SKM-1 (cell line): ENCODE measurements around the gene PHLDB3.

Experiments used
- DNase-seq: peaks from one replicate; lab custom pipeline; 2025; ENCODE audit not compliant: unreplicated experiment; lab: John Stamatoyannopoulos, UW

Gene PHLDB3

DNA sequence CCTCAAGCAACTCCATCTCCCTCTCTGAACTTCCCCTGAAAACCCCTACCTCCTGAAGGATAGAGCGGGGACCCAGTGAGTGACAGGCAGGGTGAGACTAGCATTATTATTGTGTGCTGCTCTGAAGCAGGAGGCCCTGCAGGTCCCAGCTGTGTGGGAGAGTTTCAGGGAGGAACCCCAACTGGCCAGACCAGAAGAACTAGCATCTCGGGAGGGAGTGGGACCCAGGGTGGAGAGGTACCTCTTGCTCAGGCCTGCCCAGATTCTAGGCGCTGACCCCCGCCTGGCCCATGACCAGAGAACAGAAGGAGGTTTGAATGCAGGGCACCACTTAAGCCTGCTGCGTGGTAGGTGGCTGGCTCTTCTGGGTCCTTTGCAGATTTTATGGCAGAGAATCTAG lies 33.5 kb downstream of the PHLDB3 start:
- DNase-seq = no peak

DNA sequence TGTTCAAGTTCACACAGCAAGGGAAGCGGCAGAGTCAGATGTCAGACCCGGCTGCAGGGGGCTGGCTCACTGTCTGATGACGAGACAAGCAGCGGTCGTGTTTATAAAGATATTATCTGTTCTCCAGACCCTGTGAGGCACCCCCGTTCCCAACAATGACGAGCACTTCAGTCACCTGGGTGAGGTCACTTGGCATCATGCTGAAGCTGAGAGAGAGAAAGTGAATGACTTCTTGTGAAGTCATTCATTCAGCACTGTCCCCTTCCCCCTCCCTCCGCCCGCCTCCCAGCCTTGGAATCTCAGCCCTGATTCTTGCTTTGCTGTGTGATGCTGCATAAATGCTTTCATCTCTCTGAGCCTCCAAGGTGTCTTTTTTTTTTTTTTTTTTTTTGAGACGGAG lies 34.3 kb downstream of the PHLDB3 start:
- no peak for DNase-seq

DNA sequence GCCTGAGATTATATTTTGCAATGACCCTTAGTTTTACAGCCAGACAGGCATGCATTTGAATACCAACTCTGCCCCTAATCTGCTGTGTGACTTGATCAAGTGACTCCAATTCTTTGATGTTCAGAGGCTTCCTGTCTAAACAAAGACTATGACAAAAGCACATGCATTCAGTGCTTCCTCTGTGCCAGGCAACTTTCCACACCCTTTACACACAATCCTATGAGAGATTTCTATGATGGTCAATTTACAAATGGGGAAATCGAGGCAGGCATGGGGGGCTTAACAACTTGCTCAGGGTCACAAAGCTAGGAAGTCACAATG lies 35.4 kb downstream of the PHLDB3 start:
- no peak for DNase-seq

DNA sequence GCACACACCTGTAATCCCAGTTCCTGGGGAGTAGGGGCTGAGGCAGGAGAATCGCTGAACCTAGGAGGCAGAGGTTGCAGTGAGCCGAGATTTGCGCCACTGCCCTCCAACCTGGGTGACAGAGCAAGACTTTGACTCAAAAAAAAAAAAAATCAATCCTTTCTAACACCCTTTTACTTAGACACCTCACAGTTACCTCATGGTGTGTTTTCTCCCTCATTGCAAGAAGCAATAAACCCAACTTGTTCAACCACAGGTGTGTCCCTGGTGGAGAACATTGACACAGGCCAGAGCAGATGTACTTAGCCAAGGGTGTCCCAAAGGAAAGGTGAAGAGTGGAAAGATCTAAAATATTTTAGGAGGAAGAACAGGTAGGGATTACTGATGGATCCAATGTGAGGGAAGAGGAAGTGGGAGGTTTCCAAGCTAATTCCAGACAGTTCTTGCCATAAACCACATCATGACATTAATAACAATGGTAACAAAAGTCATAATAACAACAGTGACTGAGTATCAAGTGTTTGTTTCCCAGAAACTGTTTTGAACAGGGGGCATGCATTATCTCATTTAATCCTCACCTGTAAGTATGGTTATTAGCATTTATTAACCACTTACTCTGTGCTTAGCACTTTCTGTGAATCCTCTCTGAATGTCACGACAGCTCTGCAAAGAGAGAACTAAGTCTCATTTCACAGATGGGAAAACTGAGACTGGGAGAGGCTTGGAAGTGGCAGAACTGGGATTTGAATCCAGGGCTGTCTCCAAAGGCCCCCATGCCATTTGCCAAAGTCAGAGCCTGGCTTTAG lies 36.0 kb downstream of the PHLDB3 start:
- DNase-seq = no peak

DNA sequence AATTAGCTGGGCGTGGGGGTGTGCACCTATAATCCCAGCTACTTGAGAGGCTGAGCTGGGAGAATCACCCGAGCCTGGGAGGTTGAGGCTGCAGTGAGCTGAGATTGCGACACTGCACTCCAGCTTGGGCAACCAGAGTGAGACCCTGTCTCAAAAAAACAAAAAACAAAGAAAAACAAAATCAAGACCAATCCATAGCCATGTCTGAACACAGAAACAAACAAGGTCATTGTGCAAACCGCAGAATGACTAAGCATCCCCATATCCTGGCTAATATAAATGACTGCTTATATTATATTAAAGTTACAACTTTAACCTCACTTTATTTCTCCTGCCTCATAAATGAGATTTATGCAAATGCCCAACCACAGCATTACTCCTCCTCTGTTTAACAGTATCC lies 36.8 kb downstream of the PHLDB3 start:
- DNase-seq = no peak

DNA sequence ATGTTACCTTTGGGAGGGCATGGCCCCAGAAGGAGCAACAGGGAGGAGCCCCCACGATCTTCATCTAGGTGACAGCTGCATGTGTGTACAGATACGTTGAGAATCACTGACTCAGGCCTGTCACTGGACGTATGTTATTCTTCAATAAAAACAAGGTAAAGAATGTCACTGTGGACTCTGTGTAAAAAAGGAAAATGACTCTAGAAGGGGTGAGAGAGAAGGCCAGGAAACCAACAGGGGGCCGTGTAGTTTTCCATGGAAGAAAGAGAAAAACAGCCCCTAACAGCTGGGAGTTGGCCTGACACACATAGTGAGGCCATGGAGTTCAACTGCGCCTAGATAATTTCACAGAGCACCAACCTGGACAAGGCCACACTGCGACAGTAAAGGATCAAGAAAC lies 37.3 kb downstream of the PHLDB3 start:
- DNase-seq = no peak

DNA sequence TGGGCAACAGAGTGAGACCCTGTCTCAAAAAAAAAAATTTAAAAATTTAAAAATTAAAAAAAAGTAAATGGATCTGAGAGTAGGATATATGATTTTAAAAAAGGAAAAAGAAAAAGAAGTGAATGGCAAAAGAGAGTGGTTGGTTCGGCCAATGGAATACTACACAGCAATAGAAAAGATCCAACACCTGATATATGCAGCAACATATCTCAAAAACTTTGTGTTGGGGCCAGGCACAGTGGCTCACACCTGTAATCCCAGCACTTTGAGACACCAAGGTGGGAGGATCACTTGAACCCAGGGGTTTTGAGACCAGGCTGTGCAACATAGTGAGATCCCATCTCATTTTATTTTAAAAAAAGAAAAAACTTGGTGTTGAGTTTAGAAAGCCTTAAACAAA lies 37.8 kb downstream of the PHLDB3 start:
- DNase-seq = no peak

DNA sequence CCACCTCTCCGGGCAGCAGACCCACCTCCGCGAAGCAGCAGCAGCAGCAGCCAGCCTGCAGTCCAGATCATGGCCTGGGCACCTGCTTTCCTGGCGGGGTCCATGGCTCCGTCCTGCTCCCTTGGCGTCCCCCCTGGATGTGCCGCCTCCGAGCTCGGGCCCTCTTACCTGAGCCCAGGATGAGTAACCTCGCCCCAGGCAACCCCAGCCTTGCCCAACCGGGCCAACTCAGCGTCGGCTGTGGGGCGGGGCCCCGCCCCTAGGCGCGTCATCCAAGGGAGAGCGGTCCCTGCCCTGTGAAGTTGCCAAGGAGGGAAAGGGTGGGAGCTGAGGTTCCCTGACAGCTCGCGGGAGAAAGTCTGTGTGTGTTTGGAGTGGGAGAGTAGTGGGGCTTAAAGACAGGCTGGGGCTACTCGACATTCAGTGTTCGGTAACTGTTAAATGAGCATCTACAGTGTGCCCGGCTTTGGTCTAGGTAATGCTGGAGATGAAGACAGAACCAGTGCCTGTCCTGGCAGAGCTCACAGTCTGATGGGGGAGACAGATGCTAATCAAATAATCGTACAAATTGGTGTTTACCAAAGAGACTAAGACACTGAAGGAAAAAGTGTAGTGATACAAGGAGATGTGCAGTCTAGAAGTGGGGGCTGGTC lies 39.0 kb downstream of the PHLDB3 start, which contains the start of gene LYPD3:
TSS of gene LYPD3 (minus strand) at position 141 of the 653 bp plus-strand sequence. CDS start at position 104, 37 bp downstream.
- DNase-seq = no peak

DNA sequence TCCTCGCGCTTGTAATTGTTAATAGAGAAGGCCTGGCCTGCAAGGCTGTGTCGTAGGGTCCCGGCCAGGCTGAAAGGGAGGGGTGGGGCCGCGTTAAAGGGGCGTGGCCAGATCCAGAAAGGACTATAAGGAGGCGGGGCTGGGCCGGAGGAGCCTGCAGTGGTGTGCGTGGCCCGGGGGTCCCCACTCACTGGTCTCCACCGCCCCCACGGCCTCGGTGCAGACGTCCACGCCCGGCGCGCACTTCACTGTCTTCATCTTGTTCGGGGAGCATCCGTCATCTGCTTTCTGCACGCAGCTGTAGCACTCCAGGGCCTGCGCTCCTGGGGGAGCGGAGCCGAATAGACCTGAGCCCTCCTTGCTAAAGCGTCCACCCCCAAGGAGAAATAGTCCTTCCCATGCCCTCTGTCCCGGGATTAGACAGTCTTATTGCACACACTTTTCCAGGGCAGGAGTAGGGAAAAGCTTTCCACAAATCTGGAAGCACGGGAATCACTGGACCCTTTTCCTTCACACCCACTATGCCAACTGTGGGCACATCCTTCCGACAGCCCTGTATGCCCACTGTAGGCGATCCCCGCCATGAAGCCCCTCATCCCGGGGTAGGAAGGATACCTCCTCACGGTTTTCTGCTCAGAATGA lies 40.3 kb downstream of the PHLDB3 start:
- no peak for DNase-seq

DNA sequence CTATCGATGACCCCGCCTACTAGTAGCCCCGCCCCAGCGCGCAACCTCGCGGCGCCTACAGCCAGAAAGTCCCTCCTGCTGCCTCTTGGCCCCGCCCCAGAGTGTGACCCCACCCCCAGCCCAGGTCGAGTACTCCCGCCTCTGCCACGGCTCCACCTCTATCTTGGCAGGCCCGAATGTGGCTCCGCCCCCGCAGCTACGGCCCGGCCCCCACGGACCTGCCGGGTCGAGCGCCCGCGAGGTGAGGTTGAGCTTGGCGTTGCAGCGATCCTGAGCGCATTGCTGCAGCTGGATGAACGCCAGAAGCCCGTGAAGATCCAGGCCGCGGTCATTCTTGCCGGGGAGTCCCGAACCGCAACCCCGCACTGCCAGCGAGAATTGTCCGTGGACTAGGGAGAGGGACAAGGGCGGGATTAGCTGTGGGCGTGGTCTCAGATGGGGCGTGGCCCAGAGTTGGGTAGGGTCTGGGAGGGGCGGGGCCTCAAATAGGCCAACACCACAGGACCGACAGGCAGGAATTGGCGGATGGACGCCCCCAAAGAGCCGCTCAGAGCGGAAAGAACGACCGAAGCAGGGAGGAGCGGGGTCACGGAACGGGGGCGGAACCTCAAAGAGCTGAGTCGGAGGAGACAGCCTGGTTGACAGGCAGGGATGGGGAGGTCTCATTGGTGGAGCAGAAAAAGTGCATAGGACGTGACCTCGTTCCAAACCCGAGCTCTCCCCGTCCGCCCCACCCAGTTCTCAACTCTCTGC lies 41.0 kb downstream of the PHLDB3 start:
- peak; percentile 48 for DNase-seq

DNA sequence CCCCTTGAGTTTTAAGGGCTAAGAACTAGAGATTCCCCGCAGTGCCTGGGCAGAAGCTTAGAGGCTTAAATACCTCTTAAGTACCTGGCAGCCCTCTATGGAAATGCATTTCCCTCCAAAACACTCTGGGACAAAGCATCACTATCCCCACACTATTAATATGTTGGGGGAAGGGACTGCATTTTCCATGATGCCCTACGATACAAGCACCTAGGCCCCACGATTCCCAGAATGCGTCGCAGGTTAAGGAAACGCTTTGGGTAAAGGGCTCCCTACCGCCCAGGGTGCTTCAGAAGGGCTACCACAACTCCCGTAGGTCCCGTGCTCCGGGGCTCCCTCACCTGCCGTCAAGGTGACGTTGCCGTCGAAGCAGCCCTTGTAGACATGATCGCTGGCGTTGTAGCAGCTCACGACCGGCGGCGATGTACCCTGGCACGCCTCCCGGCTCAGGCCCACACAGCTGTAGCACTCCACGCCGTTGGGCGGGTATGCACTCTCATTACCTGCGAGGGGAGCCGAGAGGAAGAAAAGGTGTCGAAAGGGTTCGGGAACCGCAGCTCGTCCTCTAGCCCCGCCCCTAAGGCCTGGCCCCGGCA lies 41.7 kb downstream of the PHLDB3 start:
- no peak for DNase-seq

DNA sequence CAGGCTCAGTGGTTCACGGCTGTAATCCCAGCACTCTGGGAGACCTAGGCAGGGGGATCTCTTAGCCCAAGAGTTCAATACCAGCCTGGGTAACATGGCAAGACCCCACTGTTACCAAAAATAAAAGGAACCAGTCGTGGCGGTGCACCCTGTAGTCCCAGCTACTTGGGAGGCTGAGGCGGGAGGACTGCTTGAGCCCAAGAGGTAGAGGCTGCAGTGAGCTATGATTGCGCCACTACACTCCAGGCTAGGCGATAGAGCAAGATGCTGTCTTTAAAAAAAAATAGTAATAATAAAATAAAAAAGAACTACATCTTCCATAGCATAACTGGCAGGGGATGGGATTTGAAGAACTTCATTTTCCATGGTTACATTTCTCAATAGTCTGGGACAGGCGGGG lies 42.2 kb downstream of the PHLDB3 start:
- DNase-seq = no peak

DNA sequence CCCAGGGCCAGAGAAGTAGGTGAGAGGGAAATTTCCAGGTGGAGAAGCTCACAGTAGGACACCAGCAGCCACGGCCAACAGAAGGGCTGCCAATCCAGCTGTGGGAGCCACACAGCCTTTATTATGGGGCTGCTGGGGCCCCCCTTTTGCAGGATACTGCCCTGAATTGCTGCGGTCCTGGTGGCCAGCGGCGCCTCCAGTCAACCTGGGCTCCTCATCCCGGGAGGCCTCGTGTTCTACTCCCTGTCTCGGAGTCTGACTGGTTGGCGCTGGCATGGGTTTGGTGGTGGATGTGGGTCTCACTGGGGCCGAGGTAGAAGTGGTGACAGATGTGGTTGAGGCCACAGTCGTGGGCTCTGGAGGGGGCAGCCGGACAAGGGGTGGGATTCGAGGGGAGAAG lies 43.2 kb downstream of the PHLDB3 start:
- DNase-seq = no peak

DNA sequence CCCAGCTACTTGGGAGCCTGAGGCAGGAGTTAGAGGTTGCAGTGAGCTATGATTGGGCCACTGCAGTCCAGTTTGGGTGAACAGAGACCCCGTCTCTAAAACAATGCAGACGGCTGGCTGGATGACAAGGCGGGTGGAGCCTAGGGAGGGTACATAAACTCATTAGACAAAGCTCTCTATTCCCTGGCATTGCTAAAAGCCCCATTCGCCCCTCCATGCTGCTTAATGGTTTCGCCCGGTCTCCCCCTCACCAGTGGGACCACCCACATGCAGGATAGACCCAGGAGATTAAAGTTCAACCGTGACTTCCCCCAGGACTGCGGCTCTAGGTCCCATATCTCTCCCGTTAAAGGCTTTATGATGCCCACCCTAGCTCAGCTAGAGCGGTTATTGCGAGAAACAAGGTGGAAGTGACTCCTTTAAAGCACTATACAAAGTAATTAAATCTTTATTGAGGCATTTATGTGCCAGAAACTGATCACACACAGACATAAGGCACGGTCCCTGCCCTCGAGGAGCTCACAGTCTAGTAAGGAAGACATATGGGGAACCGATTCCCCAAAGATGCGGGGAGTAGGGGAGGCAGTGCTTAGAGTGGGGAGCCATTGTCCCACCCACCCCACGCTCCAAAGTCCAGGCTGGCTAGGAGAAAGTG lies 44.1 kb downstream of the PHLDB3 start:
- DNase-seq = no peak

DNA sequence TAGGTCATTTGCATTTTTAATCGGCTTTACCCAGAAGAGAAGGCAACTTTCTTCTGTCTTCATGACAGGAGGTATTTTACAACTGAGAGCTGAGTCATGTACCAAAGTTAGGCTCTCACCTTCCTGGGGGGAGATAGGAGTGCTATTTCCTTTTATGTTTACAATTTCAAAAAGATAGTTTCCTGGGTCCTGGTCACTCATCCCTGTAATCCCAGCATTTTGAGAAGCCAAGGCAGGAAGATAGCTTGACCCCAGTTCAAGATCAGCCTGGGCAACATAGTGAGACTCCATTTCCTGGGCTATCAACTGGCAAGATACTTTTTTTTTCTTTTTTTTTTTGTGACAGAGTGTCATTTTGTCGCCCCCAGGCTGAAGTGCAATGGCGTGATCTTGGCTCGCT lies 46.7 kb downstream of the PHLDB3 start:
- no peak for DNase-seq

DNA sequence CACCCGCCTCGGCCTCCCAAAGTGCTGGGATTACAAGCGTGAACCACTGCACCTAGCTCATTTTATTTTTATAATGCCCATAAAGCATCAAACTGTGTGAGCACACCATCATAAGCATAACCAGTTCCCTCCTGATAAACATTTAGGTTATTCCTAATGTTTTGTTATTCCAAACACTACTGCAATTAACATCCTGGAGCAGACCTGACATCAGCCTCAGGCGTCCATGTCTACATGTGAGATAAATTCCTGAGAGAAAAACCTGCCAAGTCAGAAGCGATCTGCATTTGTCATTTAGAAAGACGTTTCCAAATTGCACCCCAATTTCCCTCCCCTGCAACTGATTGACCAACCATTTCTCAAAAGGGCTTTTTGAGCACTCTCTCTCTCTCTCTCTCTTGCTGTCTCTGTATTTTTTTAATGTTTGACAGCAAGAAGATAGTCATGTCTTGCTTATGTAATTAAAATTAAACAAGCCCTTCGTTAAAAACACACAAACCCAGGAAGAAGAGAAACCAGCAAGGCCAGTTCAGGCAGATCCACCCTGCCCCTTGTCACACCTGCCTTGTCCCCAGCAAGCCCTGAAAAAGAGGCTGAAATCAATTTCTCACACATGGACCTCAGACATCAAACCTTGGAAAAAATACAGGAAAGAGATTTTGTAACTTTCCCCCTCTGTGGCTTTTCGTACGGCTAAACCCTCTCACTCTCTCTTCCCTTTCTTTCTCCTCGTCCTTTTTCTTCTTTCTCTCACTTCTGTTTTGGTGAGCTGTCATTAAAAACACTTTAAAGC lies 49.0 kb downstream of the PHLDB3 start:
- DNase-seq = no peak

DNA sequence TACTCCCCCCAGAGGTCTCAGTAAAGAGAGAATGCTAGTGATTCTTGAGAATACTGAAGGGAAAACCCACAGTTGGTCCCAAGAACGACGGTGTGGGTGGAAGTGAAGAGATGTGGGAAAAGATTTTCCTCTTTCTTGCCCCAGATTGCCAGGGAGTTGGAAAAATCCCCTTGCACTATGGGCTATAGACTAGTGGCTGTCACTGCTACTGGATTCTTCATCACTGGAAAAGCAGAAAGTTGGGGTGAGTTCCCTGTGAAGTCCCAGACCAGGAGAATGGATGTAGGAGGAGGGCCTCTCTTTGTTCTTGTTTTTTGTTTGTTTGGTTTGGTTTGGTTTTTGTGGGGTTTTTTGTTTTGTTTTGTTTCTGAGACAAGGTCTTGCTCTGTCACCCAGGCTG lies 50.5 kb downstream of the PHLDB3 start:
- no peak for DNase-seq

DNA sequence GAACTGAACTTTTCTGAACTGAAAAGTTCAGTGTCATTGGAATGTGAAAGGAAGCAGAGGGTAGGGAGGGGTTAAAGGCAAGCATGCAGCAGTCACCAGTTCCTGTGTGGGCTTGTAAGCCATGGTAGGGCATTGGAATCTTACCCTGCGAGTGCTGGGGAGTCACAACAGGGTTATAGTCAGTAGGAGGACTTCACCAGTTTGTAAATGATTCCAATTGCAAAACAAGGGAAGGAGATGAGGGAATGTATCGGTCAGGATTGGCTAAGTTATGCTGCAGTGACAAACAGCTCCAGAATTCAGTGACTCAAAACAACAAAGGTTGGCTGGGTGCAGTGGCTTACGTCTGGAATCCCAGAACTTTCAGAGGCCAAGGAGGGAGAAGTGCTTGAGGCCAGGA lies 52.0 kb downstream of the PHLDB3 start:
- no peak for DNase-seq

DNA sequence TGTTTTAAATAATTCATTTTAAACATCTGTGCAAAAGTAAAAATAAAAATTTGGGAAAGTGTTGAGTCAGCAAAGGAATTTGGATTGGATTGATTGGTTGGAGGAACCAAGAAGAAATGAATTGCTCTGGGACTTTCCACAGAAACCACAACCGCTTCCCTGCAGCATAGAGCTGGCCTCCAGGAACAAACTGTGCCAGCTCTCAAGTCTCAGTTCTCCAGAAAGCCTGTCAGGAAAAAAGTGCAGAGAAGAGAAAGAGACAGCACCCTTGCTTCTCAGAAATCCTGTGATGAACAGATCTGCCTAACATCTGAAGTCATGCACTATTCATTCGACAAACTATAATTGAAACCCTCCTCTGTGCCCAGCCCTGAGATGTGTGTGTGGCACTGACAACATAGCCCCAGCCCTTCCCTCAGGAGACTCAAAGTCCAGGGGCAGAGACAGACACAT lies 54.0 kb downstream of the PHLDB3 start:
- no peak for DNase-seq

DNA sequence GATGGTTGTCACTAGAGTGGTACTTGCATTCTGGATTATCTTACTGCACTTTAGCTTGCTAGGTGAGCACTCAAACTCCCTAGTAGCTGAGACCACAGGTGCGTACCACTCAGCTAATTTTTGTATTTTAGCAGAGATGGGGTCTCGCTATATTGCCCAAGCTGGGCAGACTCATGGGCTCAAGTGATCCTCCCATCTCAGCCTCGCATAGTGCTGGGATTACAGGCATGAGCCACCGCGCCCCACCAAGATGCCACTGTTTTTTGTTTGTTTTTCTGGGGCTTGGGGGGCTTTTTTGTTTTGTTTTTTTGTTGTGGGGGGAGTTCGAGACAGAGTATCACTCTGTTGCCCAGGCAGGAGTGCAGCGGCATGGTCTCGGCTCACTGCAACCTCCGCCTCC lies 56.9 kb downstream of the PHLDB3 start:
- DNase-seq = no peak
